ENCODE measurements around the gene CCDC179.

Gene CCDC179

GRCh38 chr11:22807855-22808570 lies 52.3 kb downstream of the CCDC179 start:
- no peak for DNase-seq

- DNase-seq, result no peak
Measured at GRCh38 chr11:22807391-22807790, 52.9 kb downstream of the CCDC179 start.

- no peak for DNase-seq
Measured at GRCh38 chr11:22802861-22803260, 57.4 kb downstream of the CCDC179 start.

GRCh38 chr11:22800482-22800881 lies 59.8 kb downstream of the CCDC179 start:
- DNase-seq, result no peak

- no peak for DNase-seq
Measured at GRCh38 chr11:22798901-22799300, 61.4 kb downstream of the CCDC179 start.

- no peak for DNase-seq
Measured at GRCh38 chr11:22797047-22797446, 63.2 kb downstream of the CCDC179 start.

Data from CD4-positive, alpha-beta T cell treated with Interleukin-21 for 1 hour (primary cell).